ENCODE data around the gene NPRL2. TPM values are rescaled to one million over a fixed set of nuclear protein-coding genes. Genes with fewer than 3 reads are reported as not detected.
A peak's percentile ranks its signal among the peaks of the same experiment; 100 is the strongest.

The NPRL2 gene
- total and polyA plus RNA-seq, 2 experiments from 2014 or later = 33.2 to 51.9 TPM

DNA sequence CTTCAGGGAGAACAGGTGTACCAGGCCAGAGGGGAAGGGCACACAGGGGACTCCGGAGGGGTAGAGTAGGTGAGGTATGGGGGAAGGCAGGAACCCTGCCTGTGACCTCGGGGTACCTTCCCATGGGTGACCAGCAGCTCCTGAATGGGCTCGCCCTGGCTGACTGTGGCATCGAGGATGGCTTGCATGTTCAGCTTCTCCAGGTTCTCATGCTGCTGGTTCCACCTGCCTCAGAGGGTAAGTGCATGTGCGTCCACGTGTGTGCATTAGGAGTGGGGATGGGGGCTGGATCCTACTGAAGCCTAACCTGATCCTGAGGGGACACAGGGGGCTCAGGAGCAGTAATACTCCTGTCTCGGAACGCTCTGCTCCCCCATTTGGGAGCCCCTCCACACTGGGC, 5.6 kb downstream of the NPRL2 start:
- Histone ChIP-seq H3K4me1 (ENCODE audit: low read depth) (peaks cover 4% of the 10 kb centered on the region), H3K36me3 (no peaks in the 10 kb centered on the region), H3K27me3 (peaks cover 53% of the 10 kb centered on the region), H3K4me3 (peak overlapping the region; percentile 42), H3K27ac (no peak overlapping the region), H3K9me3 (ENCODE audit: low read depth) (no peaks in the 10 kb centered on the region)
- DNase-seq (ENCODE audit: low read depth in 1 of 2, low spot score in 1 of 2) = no peak
- no peak for TF ChIP-seq CTCF (IDR thresholded peaks at IDR 0.05; ENCODE audit: low read depth, low read length)

DNA sequence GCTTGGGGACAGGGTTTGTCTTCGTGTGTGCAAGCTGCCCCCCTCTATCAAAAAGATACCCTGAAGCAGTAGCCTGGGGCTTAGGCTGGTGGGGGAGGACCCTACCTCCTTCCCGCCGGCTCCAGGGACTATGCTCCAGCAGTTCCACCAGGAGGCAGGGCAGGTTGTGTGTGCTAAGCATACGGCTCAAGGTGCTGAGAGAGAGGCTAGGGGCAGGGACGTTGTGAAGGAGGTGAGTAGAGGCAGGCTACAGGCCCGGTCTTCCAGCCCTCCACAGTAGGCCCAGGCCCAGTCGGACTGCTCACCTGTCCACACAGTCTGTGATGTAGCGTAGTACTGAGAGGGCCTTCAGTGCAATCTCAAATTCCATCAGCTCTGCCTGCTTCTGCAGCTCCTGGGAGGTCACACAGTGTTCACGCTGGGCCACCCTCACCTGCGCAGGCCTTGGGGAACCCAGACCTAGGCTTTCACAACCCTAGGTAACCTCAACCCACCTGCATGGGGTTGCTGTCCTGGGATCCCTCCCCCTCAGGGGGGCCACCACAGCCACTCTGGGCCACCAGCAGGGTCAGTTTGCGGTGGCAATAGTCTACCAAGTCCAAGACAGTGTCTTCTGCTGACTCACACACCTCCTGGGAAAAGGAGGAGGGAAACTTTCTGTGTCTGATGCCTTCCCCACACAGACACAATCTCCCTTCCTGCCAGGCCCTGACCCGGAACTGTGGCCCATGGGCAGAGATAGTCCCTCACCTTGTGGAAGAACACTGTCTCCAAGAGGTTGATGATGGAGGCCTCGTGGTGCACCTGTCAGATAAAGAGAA, 7.6 kb downstream of the NPRL2 start:
- no peak overlapping the region for H3K4me3 ChIP-seq
- DNase-seq (ENCODE audit: low read depth in 1 of 2, low spot score in 1 of 2) = no peak
- no peak overlapping the region for H3K27ac ChIP-seq
- TF ChIP-seq CTCF (IDR thresholded peaks at IDR 0.05; ENCODE audit: low read depth, low read length) = no peak
- H3K4me1 ChIP-seq (ENCODE audit: low read depth) = peaks cover 8% of the 10 kb centered on the region
- H3K9me3 ChIP-seq (ENCODE audit: low read depth) = no peaks in the 10 kb centered on the region
- H3K27me3 ChIP-seq = peaks cover 61% of the 10 kb centered on the region
- H3K36me3 ChIP-seq = no peaks in the 10 kb centered on the region

DNA sequence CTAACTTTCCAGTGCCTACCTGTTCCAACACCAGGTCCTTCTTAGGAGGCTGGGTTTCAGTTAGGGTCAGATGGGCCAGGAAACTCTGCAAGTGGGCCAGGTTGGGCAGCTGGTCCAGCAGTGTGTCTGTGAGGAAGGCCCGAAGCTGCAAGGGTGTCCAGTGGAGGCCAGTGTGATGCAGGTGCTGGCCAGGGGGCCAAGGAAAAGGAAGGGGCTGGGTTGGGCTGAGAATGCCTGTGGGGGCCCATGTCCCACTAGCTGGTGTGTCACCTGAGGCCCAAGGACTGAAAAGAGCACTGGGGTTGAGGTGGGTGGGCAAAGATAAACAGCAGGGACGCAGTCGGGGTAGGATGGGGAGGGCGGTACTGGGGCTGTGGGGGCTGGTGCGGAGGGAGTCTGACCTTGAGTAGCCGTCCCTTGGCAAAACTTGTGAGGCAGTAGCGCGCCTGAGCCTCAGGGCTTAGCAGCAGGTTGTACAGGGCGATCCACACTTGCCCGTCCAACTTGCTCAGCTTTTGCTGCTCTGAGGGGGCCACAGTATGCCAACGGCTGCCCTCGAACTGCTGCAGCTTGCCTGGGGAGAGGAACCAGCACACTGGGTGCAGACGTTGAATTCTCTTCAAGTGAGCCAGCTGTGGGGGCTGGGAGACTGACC, 8.5 kb downstream of the NPRL2 start:
- H3K4me1 ChIP-seq (ENCODE audit: low read depth) = peaks cover 11% of the 10 kb centered on the region
- no peaks in the 10 kb centered on the region for H3K9me3 ChIP-seq (ENCODE audit: low read depth)
- no peak for TF ChIP-seq CTCF (IDR thresholded peaks at IDR 0.05; ENCODE audit: low read depth, low read length)
- peaks cover 61% of the 10 kb centered on the region for H3K27me3 ChIP-seq
- H3K27ac ChIP-seq = no peak overlapping the region
- no peaks in the 10 kb centered on the region for H3K36me3 ChIP-seq
- no peak for DNase-seq (ENCODE audit: low read depth in 1 of 2, low spot score in 1 of 2)
- no peak overlapping the region for H3K4me3 ChIP-seq

DNA sequence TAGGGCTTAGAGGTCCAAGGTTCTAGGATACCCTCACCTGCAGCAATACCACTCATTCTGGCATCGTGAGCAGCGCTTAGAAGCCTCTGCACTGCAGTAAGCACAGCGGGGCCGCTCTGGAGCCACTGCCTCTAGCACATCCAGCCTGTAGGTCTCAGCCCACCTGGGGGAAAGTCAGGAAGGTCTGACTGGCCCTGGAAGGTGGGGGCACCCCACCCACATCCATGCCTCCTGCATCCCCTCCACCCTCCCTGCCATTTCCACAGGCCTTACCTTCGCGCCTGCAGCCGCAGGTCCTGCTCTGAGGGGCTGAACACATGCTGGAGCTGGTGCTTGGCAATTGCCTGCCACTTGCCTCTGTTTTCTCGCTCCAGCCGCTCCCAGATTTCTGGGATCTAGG, 9.0 kb downstream of the NPRL2 start:
- H3K27ac ChIP-seq = no peak overlapping the region
- TF ChIP-seq CTCF (IDR thresholded peaks at IDR 0.05; ENCODE audit: low read depth, low read length) = no peak
- no peaks in the 10 kb centered on the region for H3K9me3 ChIP-seq (ENCODE audit: low read depth)
- H3K4me1 ChIP-seq (ENCODE audit: low read depth) = peaks cover 11% of the 10 kb centered on the region
- peaks cover 61% of the 10 kb centered on the region for H3K27me3 ChIP-seq
- H3K36me3 ChIP-seq = no peaks in the 10 kb centered on the region
- H3K4me3 ChIP-seq = no peak overlapping the region
- DNase-seq (ENCODE audit: low read depth in 1 of 2, low spot score in 1 of 2) = no peak

GRCh38 chr3:50340448-50341329, 9.9 kb downstream of the NPRL2 start, which contains the start of gene RASSF1:
Gene RASSF1 (minus strand): TSS chr3:50340836. CDS start chr3:50340805, 31 bp downstream.
- Histone ChIP-seq H3K36me3 (no peaks in the 10 kb centered on the region), H3K4me3 (no peak within 1 kb of the TSS), H3K27me3 (peaks cover 61% of the 10 kb centered on the region), H3K27ac (no peak within 1 kb of the TSS), H3K4me1 (ENCODE audit: low read depth) (peaks cover 14% of the 10 kb centered on the region), H3K9me3 (ENCODE audit: low read depth) (no peaks in the 10 kb centered on the region)
- TF ChIP-seq CTCF (IDR thresholded peaks at IDR 0.05; ENCODE audit: low read depth, low read length) = no peak
- DNase-seq (ENCODE audit: low read depth in 1 of 2, low spot score in 1 of 2) = peak in 1 of 2 donors; percentile 69
